Measurements from ENCODE around the gene TXNDC2. TPM values are rescaled to one million over a fixed set of nuclear protein-coding genes. Genes with fewer than 3 reads are reported as not detected.

TXNDC2 gene
- total and polyA plus RNA-seq, 9 of the 15 experiments (the other 6 are each of a cell fraction or from before 2014, with no cell fraction given): 1.2 to 4.9 (median 2.3) TPM

DNA sequence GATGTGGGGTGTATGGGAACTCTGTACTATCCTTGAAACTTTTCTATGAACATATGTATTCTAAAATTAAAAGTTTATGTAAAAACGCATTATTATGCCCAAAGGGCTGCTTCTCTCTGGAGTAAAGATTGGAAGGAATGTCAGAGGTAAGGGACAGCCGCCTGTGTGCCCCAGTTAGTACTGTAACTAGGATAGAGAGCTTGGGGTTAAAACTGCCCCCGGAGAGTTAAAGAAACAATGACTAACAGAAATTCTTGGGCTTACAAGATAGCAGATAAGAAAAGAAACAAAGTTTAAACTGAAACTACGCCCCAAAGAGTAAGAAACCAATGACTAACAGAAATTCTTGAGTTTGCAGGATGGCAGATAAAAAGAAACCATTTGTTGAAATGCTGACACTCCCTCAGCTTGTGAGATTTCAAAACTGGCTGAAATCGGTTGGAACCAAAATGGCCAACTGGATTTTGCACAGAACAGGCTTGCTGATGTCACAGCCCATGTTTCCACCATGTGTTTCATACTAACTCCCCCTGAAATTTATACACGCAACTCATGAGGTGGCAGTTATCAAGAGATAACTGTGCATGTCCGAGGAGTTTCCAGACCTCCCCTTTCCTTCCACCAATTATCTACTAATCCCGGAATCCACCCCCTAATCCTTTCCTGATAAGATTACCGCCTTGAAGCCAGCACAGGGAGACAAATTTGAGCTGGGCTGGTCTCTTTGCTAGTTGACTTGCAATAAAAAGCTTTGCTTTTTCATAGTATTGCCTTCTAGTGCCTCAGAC, 8.7 kb upstream of the TXNDC2 start (continued):
- TF ChIP-seq, protein P1, sequence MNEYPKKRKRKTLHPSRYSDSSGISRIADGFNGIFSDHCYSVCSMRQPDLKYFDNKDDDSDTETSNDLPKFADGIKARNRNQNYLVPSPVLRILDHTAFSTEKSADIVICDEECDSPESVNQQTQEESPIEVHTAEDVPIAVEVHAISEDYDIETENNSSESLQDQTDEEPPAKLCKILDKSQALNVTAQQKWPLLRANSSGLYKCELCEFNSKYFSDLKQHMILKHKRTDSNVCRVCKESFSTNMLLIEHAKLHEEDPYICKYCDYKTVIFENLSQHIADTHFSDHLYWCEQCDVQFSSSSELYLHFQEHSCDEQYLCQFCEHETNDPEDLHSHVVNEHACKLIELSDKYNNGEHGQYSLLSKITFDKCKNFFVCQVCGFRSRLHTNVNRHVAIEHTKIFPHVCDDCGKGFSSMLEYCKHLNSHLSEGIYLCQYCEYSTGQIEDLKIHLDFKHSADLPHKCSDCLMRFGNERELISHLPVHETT (CRISPR knock-in tag; conservative IDR thresholded peaks at IDR 0.05 in 1 of 2, IDR thresholded peaks at IDR 0.05 in 1 of 2): peak in 1 of 2 experiments; percentile 76; a peak in 1 of 4 replicates
- TF ChIP-seq ZFP1 (CRISPR knock-in tag; IDR thresholded peaks at IDR 0.05): no peak
- no peak for TF ChIP-seq BRF1 (IDR thresholded peaks at IDR 0.05; ENCODE audit: borderline replicate concordance, extremely low read depth, insufficient read length)
- TF ChIP-seq, protein P2, sequence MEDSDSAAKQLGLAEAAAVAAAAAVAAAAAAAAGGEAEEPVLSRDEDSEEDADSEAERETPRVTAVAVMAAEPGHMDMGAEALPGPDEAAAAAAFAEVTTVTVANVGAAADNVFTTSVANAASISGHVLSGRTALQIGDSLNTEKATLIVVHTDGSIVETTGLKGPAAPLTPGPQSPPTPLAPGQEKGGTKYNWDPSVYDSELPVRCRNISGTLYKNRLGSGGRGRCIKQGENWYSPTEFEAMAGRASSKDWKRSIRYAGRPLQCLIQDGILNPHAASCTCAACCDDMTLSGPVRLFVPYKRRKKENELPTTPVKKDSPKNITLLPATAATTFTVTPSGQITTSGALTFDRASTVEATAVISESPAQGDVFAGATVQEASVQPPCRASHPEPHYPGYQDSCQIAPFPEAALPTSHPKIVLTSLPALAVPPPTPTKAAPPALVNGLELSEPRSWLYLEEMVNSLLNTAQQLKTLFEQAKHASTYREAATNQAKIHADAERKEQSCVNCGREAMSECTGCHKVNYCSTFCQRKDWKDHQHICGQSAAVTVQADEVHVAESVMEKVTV (CRISPR knock-in tag; IDR thresholded peaks at IDR 0.05): no peak
- TF ChIP-seq SMARCC2 (IDR thresholded peaks at IDR 0.05; ENCODE audit: low read depth): peak; percentile 91; the same call in 1 of the 2 replicates
- TF ChIP-seq, protein P3, sequence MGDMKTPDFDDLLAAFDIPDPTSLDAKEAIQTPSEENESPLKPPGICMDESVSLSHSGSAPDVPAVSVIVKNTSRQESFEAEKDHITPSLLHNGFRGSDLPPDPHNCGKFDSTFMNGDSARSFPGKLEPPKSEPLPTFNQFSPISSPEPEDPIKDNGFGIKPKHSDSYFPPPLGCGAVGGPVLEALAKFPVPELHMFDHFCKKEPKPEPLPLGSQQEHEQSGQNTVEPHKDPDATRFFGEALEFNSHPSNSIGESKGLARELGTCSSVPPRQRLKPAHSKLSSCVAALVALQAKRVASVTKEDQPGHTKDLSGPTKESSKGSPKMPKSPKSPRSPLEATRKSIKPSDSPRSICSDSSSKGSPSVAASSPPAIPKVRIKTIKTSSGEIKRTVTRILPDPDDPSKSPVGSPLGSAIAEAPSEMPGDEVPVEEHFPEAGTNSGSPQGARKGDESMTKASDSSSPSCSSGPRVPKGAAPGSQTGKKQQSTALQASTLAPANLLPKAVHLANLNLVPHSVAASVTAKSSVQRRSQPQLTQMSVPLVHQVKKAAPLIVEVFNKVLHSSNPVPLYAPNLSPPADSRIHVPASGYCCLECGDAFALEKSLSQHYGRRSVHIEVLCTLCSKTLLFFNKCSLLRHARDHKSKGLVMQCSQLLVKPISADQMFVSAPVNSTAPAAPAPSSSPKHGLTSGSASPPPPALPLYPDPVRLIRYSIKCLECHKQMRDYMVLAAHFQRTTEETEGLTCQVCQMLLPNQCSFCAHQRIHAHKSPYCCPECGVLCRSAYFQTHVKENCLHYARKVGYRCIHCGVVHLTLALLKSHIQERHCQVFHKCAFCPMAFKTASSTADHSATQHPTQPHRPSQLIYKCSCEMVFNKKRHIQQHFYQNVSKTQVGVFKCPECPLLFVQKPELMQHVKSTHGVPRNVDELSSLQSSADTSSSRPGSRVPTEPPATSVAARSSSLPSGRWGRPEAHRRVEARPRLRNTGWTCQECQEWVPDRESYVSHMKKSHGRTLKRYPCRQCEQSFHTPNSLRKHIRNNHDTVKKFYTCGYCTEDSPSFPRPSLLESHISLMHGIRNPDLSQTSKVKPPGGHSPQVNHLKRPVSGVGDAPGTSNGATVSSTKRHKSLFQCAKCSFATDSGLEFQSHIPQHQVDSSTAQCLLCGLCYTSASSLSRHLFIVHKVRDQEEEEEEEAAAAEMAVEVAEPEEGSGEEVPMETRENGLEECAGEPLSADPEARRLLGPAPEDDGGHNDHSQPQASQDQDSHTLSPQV (IDR thresholded peaks at IDR 0.05): no peak
- TF ChIP-seq ZFPM2 (CRISPR knock-in tag; IDR thresholded peaks at IDR 0.05): no peak
- peak; percentile 87; the same call in 1 of the 2 replicates for TF ChIP-seq BACH1 (tag; IDR thresholded peaks at IDR 0.05)
- no peak for TF ChIP-seq ZNF695 (CRISPR knock-in tag; IDR thresholded peaks at IDR 0.05)
- TF ChIP-seq HEY1 (CRISPR knock-in tag; IDR thresholded peaks at IDR 0.05; ENCODE audit: borderline replicate concordance): peak; percentile 89; the same call in 1 of the 2 replicates
- TF ChIP-seq, protein P4, sequence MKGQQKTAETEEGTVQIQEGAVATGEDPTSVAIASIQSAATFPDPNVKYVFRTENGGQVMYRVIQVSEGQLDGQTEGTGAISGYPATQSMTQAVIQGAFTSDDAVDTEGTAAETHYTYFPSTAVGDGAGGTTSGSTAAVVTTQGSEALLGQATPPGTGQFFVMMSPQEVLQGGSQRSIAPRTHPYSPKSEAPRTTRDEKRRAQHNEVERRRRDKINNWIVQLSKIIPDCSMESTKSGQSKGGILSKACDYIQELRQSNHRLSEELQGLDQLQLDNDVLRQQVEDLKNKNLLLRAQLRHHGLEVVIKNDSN (CRISPR knock-in tag; IDR thresholded peaks at IDR 0.05): no peak
- TF ChIP-seq TBL1XR1 (IDR thresholded peaks at IDR 0.05; ENCODE audit: low read length in 2 of 2): peak; percentile 67 to 97; a peak in 2 of 4 replicates

All from K562 (cell line).